ENCODE results near the gene MOB2. TPM values are rescaled to one million over a fixed set of nuclear protein-coding genes. Genes with fewer than 3 reads are reported as not detected.

MOB2 gene
- total RNA-seq, 4 donors from 2014 or later, result 27.3 to 64.9 (median 34.1) TPM

- DNase-seq (ENCODE audit: low spot score), result no peak
- TF ChIP-seq CTCF (IDR thresholded peaks at IDR 0.05), result no peak
- ATAC-seq (ENCODE audit: low FRiP score), result no peak
Measured at GRCh38 chr11:1531449-1532013, 45.0 kb upstream of the MOB2 start.

- DNase-seq (ENCODE audit: low spot score), result no peak
- no peak for TF ChIP-seq CTCF (IDR thresholded peaks at IDR 0.05)
- no peak for ATAC-seq (ENCODE audit: low FRiP score)
Measured at GRCh38 chr11:1530686-1531448, 44.3 kb upstream of the MOB2 start.

- no peak for TF ChIP-seq CTCF (IDR thresholded peaks at IDR 0.05)
- DNase-seq (ENCODE audit: low spot score) (no peak), ATAC-seq (ENCODE audit: low FRiP score) (no peak)
Measured at GRCh38 chr11:1529774-1530173, 43.2 kb upstream of the MOB2 start.

- TF ChIP-seq CTCF (IDR thresholded peaks at IDR 0.05), result no peak
- no peak for DNase-seq (ENCODE audit: low spot score)
- no peak for ATAC-seq (ENCODE audit: low FRiP score)
Measured at GRCh38 chr11:1529286-1529685, 42.7 kb upstream of the MOB2 start.

- no peak for DNase-seq (ENCODE audit: low spot score)
- no peak for ATAC-seq (ENCODE audit: low FRiP score)
- TF ChIP-seq CTCF (IDR thresholded peaks at IDR 0.05), result no peak
Measured at GRCh38 chr11:1528710-1529109, 42.1 kb upstream of the MOB2 start.

- no peak for DNase-seq (ENCODE audit: low spot score)
- no peak for ATAC-seq (ENCODE audit: low FRiP score)
- no peak for TF ChIP-seq CTCF (IDR thresholded peaks at IDR 0.05)
Measured at GRCh38 chr11:1526785-1527184, 40.2 kb upstream of the MOB2 start.

GRCh38 chr11:1523779-1524178 lies 37.2 kb upstream of the MOB2 start:
- TF ChIP-seq CTCF (IDR thresholded peaks at IDR 0.05), result no peak
- DNase-seq (ENCODE audit: low spot score), result no peak
- ATAC-seq (ENCODE audit: low FRiP score), result no peak
